ENCODE data around the gene SMARCA4. TPM values are rescaled to one million over a fixed set of nuclear protein-coding genes. Genes with fewer than 3 reads are reported as not detected.

Gene SMARCA4
- total and polyA plus RNA-seq, 2 experiments from 2014 or later, result 177 to 336 TPM

DNA sequence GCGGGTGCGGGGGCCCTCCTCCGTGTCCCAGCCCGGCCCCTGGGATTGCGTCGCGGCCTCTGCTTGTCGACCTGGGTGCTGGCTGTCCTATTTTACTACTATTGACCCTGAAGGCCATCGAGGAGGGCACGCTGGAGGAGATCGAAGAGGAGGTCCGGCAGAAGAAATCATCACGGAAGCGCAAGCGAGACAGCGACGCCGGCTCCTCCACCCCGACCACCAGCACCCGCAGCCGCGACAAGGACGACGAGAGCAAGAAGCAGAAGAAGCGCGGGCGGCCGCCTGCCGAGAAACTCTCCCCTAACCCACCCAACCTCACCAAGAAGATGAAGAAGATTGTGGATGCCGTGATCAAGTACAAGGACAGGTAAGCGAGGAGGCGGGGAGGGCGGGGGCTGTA lies 80.4 kb downstream of the SMARCA4 start:
- Histone ChIP-seq H2AFZ (no peak overlapping the region), H4K20me1 (replicated peaks; ENCODE audit: insufficient read depth) (peaks cover 25% of the 10 kb centered on the region), H3K4me1 (ENCODE audit: insufficient read depth) (no peaks in the 10 kb centered on the region), H3K9me2 (ENCODE audit: insufficient read depth) (no peaks in the 10 kb centered on the region), H3K79me2 (replicated peaks; ENCODE audit: insufficient read depth) (peaks cover 28% of the 10 kb centered on the region), H3K27ac (ENCODE audit: low read depth) (no peak overlapping the region), H3K4me3 (no peak overlapping the region), H3K36me3 (ENCODE audit: insufficient read depth) (peaks cover 47% of the 10 kb centered on the region), H3K4me2 (no peak overlapping the region), H3F3A (replicated peaks; ENCODE audit: low read depth) (peaks cover 20% of the 10 kb centered on the region), H3K27me3 (ENCODE audit: insufficient read depth) (no peaks in the 10 kb centered on the region)
- peaks cover 3% of the 10 kb centered on the region for H3K27me3 Mint-ChIP-seq (ENCODE audit: insufficient read depth, low read depth, poor library complexity)
- H3K36me3 Mint-ChIP-seq (ENCODE audit: low read depth), result peaks cover 81% of the 10 kb centered on the region
- ATAC-seq (no peak), DNase-seq (ENCODE audit: low spot score) (no peak)
- H3K9me3 Mint-ChIP-seq, result no peaks in the 10 kb centered on the region
- no peak overlapping the region for H3K4me3 Mint-ChIP-seq
- no peak overlapping the region for H3K27ac Mint-ChIP-seq
- no peak for TF ChIP-seq NANOG (IDR thresholded peaks at IDR 0.05; ENCODE audit: borderline replicate concordance)
- TF ChIP-seq EZH2 (IDR thresholded peaks at IDR 0.05; ENCODE audit: low read depth, unreplicated experiment), result no peak
- no peak for TF ChIP-seq JUNB (IDR thresholded peaks at IDR 0.05; ENCODE audit: unreplicated experiment)
- TF ChIP-seq ZNF331 (CRISPR knock-in tag; IDR thresholded peaks at IDR 0.05; ENCODE audit: low read depth), result no peak
- no peak for TF ChIP-seq POLR2AphosphoS5 (IDR thresholded peaks at IDR 0.05; ENCODE audit: low read depth)
- H3K4me1 Mint-ChIP-seq, result no peaks in the 10 kb centered on the region

DNA sequence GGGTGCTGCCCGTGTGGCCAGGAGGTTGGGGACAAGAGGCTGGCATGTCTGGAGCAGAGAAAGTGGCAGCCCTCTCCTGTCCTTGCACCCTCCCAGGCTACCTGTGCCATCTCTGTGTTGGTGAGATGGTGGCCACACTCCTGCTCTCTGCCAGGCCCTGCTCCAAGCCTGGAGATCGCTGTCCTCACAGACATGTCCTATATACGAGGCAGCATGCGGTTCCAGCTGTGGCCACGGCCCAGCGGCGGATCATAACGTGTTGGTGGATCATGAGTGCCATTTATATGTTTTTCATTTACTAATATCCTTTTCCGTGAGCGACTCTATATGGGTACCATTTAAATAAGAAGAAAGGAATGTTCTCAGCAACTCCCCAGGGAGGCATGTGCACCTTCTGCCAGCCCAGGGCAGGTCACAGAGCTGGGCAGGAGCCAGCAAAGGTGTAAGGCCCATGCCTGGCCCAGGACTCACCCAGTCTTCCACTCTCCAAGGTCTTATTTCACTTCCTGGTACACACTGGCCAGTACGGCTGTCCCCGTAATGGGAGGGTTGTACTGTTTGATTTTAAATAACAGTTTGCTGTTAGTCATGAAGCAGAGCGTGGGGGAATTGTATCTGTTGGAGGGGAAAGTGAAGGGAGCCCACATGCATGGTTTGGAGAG lies 81.3 kb downstream of the SMARCA4 start:
- H3K9me2 ChIP-seq (ENCODE audit: insufficient read depth), result no peaks in the 10 kb centered on the region
- no peak overlapping the region for H3K4me3 ChIP-seq
- H2AFZ ChIP-seq, result no peak overlapping the region
- Mint-ChIP-seq H3K9me3 (no peaks in the 10 kb centered on the region), H3K4me1 (no peaks in the 10 kb centered on the region), H3K27ac (no peak overlapping the region), H3K36me3 (ENCODE audit: low read depth) (peaks cover 81% of the 10 kb centered on the region), H3K27me3 (ENCODE audit: insufficient read depth, low read depth, poor library complexity) (peaks cover 3% of the 10 kb centered on the region), H3K4me3 (no peak overlapping the region)
- no peak overlapping the region for H3K27ac ChIP-seq (ENCODE audit: low read depth)
- ATAC-seq (no peak), DNase-seq (ENCODE audit: low spot score) (no peak)
- TF ChIP-seq, protein P1, sequence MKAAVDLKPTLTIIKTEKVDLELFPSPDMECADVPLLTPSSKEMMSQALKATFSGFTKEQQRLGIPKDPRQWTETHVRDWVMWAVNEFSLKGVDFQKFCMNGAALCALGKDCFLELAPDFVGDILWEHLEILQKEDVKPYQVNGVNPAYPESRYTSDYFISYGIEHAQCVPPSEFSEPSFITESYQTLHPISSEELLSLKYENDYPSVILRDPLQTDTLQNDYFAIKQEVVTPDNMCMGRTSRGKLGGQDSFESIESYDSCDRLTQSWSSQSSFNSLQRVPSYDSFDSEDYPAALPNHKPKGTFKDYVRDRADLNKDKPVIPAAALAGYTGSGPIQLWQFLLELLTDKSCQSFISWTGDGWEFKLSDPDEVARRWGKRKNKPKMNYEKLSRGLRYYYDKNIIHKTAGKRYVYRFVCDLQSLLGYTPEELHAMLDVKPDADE (IDR thresholded peaks at IDR 0.05), result no peak
- TF ChIP-seq EZH2phosphoT487 (IDR thresholded peaks at IDR 0.05; ENCODE audit: unreplicated experiment), result no peak
- no peak for TF ChIP-seq POLR2AphosphoS5 (IDR thresholded peaks at IDR 0.05; ENCODE audit: low read depth)
- no peak for TF ChIP-seq STAT1 (IDR thresholded peaks at IDR 0.05; ENCODE audit: unreplicated experiment)
- no peak for TF ChIP-seq ZNF331 (CRISPR knock-in tag; IDR thresholded peaks at IDR 0.05; ENCODE audit: low read depth)
- no peak overlapping the region for H3K4me2 ChIP-seq
- H4K20me1 ChIP-seq (replicated peaks; ENCODE audit: insufficient read depth), result peaks cover 16% of the 10 kb centered on the region
- no peaks in the 10 kb centered on the region for H3K4me1 ChIP-seq (ENCODE audit: insufficient read depth)
- H3F3A ChIP-seq (replicated peaks; ENCODE audit: low read depth), result peaks cover 11% of the 10 kb centered on the region; the same call in 1 of the 2 replicates
- H3K36me3 ChIP-seq (ENCODE audit: insufficient read depth), result peaks cover 38% of the 10 kb centered on the region
- H3K79me2 ChIP-seq (replicated peaks; ENCODE audit: insufficient read depth), result peaks cover 22% of the 10 kb centered on the region
- H3K27me3 ChIP-seq (ENCODE audit: insufficient read depth), result no peaks in the 10 kb centered on the region

DNA sequence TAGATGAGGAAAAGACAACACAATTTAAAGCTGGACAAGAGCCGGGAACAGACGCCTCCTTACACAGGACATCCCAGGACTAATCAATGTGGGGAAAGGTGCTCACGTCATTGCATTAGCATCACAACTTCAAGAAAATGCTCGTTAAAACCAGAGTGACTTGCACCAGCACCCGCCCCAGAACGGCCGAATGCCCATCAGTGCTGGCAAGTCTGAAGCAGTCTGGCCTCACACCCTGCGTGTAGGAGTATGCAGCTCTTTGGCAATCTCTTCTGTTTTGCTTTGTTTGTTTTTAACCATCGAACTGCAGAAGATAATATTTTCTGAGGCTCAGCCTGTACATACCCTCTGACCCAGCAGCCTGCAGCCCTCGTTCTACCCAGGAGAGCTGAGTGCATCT lies 83.6 kb downstream of the SMARCA4 start:
- no peak overlapping the region for H3K4me2 ChIP-seq
- Mint-ChIP-seq H3K36me3 (ENCODE audit: low read depth) (peaks cover 76% of the 10 kb centered on the region), H3K27ac (no peak overlapping the region), H3K4me3 (no peak overlapping the region), H3K9me3 (no peaks in the 10 kb centered on the region), H3K4me1 (no peaks in the 10 kb centered on the region), H3K27me3 (ENCODE audit: insufficient read depth, low read depth, poor library complexity) (peaks cover 1% of the 10 kb centered on the region)
- 0 out of 2 replicates have a peak, but pooled peaks cover 5% of the 10 kb centered on the region for H3F3A ChIP-seq (replicated peaks; ENCODE audit: low read depth)
- no peak overlapping the region for H2AFZ ChIP-seq
- H3K79me2 ChIP-seq (replicated peaks; ENCODE audit: insufficient read depth), result peaks cover 5% of the 10 kb centered on the region; the same call in 1 of the 2 replicates
- no peaks in the 10 kb centered on the region for H3K27me3 ChIP-seq (ENCODE audit: insufficient read depth)
- ATAC-seq (no peak), DNase-seq (ENCODE audit: low spot score) (no peak)
- H3K27ac ChIP-seq (ENCODE audit: low read depth), result no peak overlapping the region
- no peak overlapping the region for H3K4me3 ChIP-seq
- H3K4me1 ChIP-seq (ENCODE audit: insufficient read depth), result no peaks in the 10 kb centered on the region
- H3K36me3 ChIP-seq (ENCODE audit: insufficient read depth), result peaks cover 28% of the 10 kb centered on the region
- no peaks in the 10 kb centered on the region; the same call in 1 of the 2 replicates for H4K20me1 ChIP-seq (replicated peaks; ENCODE audit: insufficient read depth)
- H3K9me2 ChIP-seq (ENCODE audit: insufficient read depth), result no peaks in the 10 kb centered on the region
- TF ChIP-seq, protein P2, sequence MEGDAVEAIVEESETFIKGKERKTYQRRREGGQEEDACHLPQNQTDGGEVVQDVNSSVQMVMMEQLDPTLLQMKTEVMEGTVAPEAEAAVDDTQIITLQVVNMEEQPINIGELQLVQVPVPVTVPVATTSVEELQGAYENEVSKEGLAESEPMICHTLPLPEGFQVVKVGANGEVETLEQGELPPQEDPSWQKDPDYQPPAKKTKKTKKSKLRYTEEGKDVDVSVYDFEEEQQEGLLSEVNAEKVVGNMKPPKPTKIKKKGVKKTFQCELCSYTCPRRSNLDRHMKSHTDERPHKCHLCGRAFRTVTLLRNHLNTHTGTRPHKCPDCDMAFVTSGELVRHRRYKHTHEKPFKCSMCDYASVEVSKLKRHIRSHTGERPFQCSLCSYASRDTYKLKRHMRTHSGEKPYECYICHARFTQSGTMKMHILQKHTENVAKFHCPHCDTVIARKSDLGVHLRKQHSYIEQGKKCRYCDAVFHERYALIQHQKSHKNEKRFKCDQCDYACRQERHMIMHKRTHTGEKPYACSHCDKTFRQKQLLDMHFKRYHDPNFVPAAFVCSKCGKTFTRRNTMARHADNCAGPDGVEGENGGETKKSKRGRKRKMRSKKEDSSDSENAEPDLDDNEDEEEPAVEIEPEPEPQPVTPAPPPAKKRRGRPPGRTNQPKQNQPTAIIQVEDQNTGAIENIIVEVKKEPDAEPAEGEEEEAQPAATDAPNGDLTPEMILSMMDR (conservative IDR thresholded peaks at IDR 0.05; ENCODE audit: low read depth in 2 of 2), result no peak

All from GM23338 (cell line).